Measurements from ENCODE around the gene PPP4C. TPM values are rescaled to one million over a fixed set of nuclear protein-coding genes. Genes with fewer than 3 reads are reported as not detected.

The PPP4C gene
- total RNA-seq, 6 experiments from 2014 or later: 111 to 135 (median 123) TPM

DNA sequence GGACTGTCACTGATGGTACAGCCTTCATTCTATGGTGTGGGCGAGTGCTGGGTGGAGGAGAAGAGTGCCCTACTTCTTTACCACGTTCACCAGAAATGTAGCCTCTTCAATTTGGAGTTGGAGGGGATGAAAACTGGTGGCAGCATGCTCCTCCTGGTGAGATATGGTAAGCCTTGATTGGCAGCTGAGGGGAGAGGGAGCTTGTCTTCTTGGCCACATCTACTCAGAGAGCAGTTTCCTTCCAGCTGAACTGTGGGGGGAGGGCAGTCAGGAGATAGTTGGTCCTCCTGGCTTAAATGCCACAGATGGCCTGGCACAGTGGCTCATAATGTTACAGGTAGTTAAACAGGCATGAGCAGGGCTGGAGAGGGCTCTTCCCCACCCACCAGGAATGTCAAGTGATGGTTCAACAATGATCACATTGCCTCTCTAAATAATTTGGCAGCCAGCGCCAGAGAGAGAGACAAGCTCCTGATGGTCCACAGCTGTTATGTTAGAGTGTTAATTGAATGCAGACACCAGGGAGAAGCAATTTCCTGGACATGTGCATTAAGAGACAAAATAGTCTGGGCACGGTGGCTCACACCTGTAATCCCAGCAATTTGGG lies 56.2 kb downstream of the PPP4C start:
- Mint-ChIP-seq H3K27me3 (ENCODE audit: insufficient read depth) (peaks cover 22% of the 10 kb centered on the region), H3K36me3 (ENCODE audit: low read depth) (no peaks in the 10 kb centered on the region), H3K9me3 (no peaks in the 10 kb centered on the region), H3K4me1 (ENCODE audit: low read depth) (no peaks in the 10 kb centered on the region), H3K27ac (no peak overlapping the region), H3K4me3 (no peak overlapping the region)
- TF ChIP-seq, protein P1, sequence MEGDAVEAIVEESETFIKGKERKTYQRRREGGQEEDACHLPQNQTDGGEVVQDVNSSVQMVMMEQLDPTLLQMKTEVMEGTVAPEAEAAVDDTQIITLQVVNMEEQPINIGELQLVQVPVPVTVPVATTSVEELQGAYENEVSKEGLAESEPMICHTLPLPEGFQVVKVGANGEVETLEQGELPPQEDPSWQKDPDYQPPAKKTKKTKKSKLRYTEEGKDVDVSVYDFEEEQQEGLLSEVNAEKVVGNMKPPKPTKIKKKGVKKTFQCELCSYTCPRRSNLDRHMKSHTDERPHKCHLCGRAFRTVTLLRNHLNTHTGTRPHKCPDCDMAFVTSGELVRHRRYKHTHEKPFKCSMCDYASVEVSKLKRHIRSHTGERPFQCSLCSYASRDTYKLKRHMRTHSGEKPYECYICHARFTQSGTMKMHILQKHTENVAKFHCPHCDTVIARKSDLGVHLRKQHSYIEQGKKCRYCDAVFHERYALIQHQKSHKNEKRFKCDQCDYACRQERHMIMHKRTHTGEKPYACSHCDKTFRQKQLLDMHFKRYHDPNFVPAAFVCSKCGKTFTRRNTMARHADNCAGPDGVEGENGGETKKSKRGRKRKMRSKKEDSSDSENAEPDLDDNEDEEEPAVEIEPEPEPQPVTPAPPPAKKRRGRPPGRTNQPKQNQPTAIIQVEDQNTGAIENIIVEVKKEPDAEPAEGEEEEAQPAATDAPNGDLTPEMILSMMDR (IDR thresholded peaks at IDR 0.05): no peak
- DNase-seq: no peak

DNA sequence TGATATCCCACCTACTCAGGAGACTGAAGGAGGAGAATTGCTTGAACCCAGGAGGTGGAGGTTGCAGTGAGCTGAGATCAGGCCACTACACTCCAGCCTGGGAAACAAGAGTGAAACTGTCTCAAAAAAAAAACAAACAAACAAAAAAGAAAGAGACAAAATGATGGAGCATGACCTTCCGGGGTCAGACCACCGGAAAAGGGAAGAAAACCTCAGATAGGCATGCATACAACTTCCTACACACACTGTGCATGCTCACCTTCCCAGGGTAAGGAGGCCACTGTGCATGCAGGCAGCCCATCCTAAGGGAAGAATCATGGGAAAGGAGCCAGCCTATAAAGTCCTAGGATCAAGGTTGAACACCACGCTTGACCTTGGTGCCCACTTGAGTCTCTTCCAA lies 56.8 kb downstream of the PPP4C start:
- TF ChIP-seq, protein P1 (IDR thresholded peaks at IDR 0.05): no peak
- H3K27ac Mint-ChIP-seq: no peak overlapping the region
- no peaks in the 10 kb centered on the region for H3K9me3 Mint-ChIP-seq
- peaks cover 22% of the 10 kb centered on the region for H3K27me3 Mint-ChIP-seq (ENCODE audit: insufficient read depth)
- no peaks in the 10 kb centered on the region for H3K36me3 Mint-ChIP-seq (ENCODE audit: low read depth)
- no peaks in the 10 kb centered on the region; the same call in 1 of the 2 replicates for H3K4me1 Mint-ChIP-seq (ENCODE audit: low read depth)
- DNase-seq: no peak
- no peak overlapping the region for H3K4me3 Mint-ChIP-seq

Other genes starting within 250 kb of the PPP4C start
- 100 to 1,000 TPM in 3 of 6 experiments, 10 to 100 TPM in 3; 82.6 to 115 (median 94.7) TPM for gene CDIPT, start 212.8 kb upstream of the PPP4C start, total RNA-seq (2021; fragmentation: NEBNext Ultra II Directional; extraction: Animal tissue kit (Norgen Biotek cat#: 25700))
- gene SEZ6L2, start 176.4 kb upstream of the PPP4C start, total RNA-seq (2021; fragmentation: NEBNext Ultra II Directional; extraction: Animal tissue kit (Norgen Biotek cat#: 25700)): 1 to 10 TPM; 1.5 to 4.5 (median 3.9) TPM
- 10 to 100 TPM in 4 of 6 experiments, 1 to 10 TPM in 2; 5.1 to 15.9 (median 14.1) TPM for gene ASPHD1, start 175.5 kb upstream of the PPP4C start, total RNA-seq (2021; fragmentation: NEBNext Ultra II Directional; extraction: Animal tissue kit (Norgen Biotek cat#: 25700))
- gene KCTD13, start 149.8 kb upstream of the PPP4C start, total RNA-seq (2021; fragmentation: NEBNext Ultra II Directional; extraction: Animal tissue kit (Norgen Biotek cat#: 25700)): 10 to 100 TPM; 13.9 to 17.0 (median 16.1) TPM
- 100 to 1,000 TPM; 105 to 122 (median 110) TPM for gene TMEM219, start 113.9 kb upstream of the PPP4C start, total RNA-seq (2021; fragmentation: NEBNext Ultra II Directional; extraction: Animal tissue kit (Norgen Biotek cat#: 25700))
- 10 to 100 TPM; 50.4 to 56.9 (median 53.0) TPM for gene TAOK2, start 102.1 kb upstream of the PPP4C start, total RNA-seq (2021; fragmentation: NEBNext Ultra II Directional; extraction: Animal tissue kit (Norgen Biotek cat#: 25700))
- 10 to 100 TPM in 5 of 6 experiments, 1 to 10 TPM in 1; 9.8 to 14.4 (median 13.4) TPM for gene HIRIP3, start 80.4 kb upstream of the PPP4C start, total RNA-seq (2021; fragmentation: NEBNext Ultra II Directional; extraction: Animal tissue kit (Norgen Biotek cat#: 25700))
- gene INO80E, start 79.8 kb upstream of the PPP4C start, total RNA-seq (2021; fragmentation: NEBNext Ultra II Directional; extraction: Animal tissue kit (Norgen Biotek cat#: 25700)): 10 to 100 TPM; 61.0 to 77.4 (median 73.8) TPM
- gene DOC2A, start 65.0 kb upstream of the PPP4C start, total RNA-seq (2021; fragmentation: NEBNext Ultra II Directional; extraction: Animal tissue kit (Norgen Biotek cat#: 25700)): under 1 TPM in 2 of 6 experiments, not detected in 4; 0.19 to 0.30 TPM
- gene C16orf92, start 52.8 kb upstream of the PPP4C start, total RNA-seq (2021; fragmentation: NEBNext Ultra II Directional; extraction: Animal tissue kit (Norgen Biotek cat#: 25700)): not detected
- gene TLCD3B, start 44.7 kb upstream of the PPP4C start, total RNA-seq (2021; fragmentation: NEBNext Ultra II Directional; extraction: Animal tissue kit (Norgen Biotek cat#: 25700)): under 1 TPM in 4 of 6 experiments, not detected in 2; 0.28 to 0.39 (median 0.33) TPM
- gene ALDOA, start 10.2 kb upstream of the PPP4C start, total RNA-seq (2021; fragmentation: NEBNext Ultra II Directional; extraction: Animal tissue kit (Norgen Biotek cat#: 25700)): 1,000 to 10,000 TPM; 1,621 to 1,937 (median 1,752) TPM
- gene TBX6, start 15.9 kb downstream of the PPP4C start, total RNA-seq (2021; fragmentation: NEBNext Ultra II Directional; extraction: Animal tissue kit (Norgen Biotek cat#: 25700)): under 1 TPM; 0.16 to 0.33 (median 0.26) TPM
- 10 to 100 TPM; 17.2 to 28.4 (median 19.1) TPM for gene YPEL3, start 20.2 kb downstream of the PPP4C start, total RNA-seq (2021; fragmentation: NEBNext Ultra II Directional; extraction: Animal tissue kit (Norgen Biotek cat#: 25700))
- gene GDPD3, start 37.5 kb downstream of the PPP4C start, total RNA-seq (2021; fragmentation: NEBNext Ultra II Directional; extraction: Animal tissue kit (Norgen Biotek cat#: 25700)): 1 to 10 TPM; 1.5 to 3.0 (median 2.3) TPM
- 10 to 100 TPM; 58.5 to 89.3 (median 80.4) TPM for gene MAPK3, start 47.2 kb downstream of the PPP4C start, total RNA-seq (2021; fragmentation: NEBNext Ultra II Directional; extraction: Animal tissue kit (Norgen Biotek cat#: 25700))
- 1 to 10 TPM; 2.9 to 4.2 (median 3.7) TPM for gene CORO1A, start 107.6 kb downstream of the PPP4C start, total RNA-seq (2021; fragmentation: NEBNext Ultra II Directional; extraction: Animal tissue kit (Norgen Biotek cat#: 25700))
- 100 to 1,000 TPM; 113 to 142 (median 131) TPM for gene BOLA2B, start 117.7 kb downstream of the PPP4C start, total RNA-seq (2021; fragmentation: NEBNext Ultra II Directional; extraction: Animal tissue kit (Norgen Biotek cat#: 25700))
- gene SLX1A, start 117.9 kb downstream of the PPP4C start, total RNA-seq (2021; fragmentation: NEBNext Ultra II Directional; extraction: Animal tissue kit (Norgen Biotek cat#: 25700)): 10 to 100 TPM; 13.2 to 23.3 (median 20.7) TPM
- gene SULT1A3, start 123.3 kb downstream of the PPP4C start, total RNA-seq (2021; fragmentation: NEBNext Ultra II Directional; extraction: Animal tissue kit (Norgen Biotek cat#: 25700)): 1 to 10 TPM; 3.4 to 8.9 (median 4.1) TPM
- gene NPIPB13, start 172.5 kb downstream of the PPP4C start, total RNA-seq (2021; fragmentation: NEBNext Ultra II Directional; extraction: Animal tissue kit (Norgen Biotek cat#: 25700)): 1 to 10 TPM in 5 of 6 experiments, under 1 TPM in 1; 0.91 to 7.5 (median 4.0) TPM